Fibroblast of skin of left quadriceps (primary cell): Measurements from ENCODE around the gene SVIL.
"Not testable (repeated sequence)": the region's sequence is repeated elsewhere in the genome, so short reads cannot be mapped to it uniquely, and the experiment has no call there.

ENCODE experiments used
- DNase-seq, 2 experiments: peaks; one replicate each; pipeline ENCODE4 v3.0.0-alpha.2; 2013; ENCODE audit warnings: low read depth in 2 of 2

The SVIL gene

DNA sequence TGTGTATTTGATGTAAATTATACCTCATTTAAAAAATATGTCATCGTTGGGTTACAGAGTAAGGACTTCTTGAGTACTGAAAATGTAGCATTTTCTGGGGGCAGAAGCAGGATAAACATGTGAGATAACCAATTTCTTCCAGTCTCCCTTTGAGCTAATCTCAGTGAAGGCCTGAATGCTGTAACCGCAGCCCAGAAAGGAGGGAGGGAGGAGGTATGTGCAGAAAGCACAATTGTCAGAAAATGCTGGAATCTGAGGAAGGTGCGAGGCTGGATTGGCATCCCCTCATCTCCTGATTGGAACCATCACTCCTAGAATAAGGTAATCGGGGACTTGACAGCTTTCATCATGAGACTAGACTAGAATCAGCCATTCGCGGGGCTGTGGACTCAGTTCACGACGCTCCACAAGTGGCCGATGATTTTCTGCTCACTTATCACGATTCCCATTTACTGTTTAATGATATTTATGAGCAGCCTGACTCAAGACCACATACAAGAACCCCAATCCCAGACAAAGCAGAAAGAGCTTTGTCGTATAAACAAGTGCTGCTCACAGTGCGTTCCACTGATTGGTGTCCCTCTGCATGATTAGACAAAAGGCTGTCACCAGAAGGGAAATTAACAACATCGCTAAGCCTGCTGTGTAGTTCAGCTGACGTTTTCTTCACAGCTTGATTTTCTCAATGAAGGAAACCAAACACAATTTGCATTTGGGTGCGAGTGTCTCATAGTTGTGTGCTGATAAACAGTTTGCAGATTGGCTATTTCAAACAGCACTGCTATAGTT lies 93.2 kb downstream of the SVIL start:
- DNase-seq: no peak

DNA sequence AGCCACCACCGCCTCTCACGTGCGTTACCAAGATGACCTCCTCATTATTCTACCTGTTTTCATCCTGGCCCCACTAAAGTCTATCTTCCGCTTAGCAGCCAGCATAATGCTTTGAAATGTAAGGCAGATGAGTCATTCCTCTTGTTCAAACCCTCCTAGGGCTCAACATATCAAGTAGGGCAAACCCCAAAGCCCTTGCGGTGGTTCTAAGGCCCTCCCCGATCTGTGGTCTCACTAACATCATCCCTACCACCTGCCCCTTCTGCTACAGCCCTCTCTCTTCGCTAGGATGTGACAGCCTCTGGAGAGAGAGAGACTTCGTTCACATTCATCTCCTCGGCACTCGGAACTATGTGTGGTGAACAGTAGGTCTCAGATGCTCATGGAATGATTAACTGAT lies 94.8 kb downstream of the SVIL start:
- DNase-seq: no peak

GRCh38 chr10:29539412-29539811 lies 95.4 kb downstream of the SVIL start:
- no peak for DNase-seq

DNA sequence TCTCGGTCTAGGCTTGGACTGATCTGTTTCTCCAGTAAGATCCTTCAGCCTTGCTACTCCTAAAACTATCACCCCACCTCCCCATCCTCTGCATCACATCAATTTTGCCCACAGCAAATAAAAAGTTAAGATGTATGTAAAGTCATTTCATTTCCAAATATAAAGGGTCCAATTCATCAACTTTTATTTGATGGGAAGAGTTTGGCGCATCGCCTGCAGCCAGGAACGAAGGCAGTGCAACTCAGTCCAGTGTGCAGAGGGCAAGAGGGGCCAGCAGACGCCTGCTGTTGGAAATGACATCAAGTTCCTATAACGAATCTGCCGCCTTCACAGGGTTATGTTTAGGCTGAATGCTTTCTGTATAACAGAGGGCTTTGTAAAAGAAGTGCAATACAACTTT lies 97.0 kb downstream of the SVIL start:
- DNase-seq: no peak

- DNase-seq: not testable (repeated sequence)
These were observed 98.1 kb downstream of the SVIL start for GRCh38 chr10:29536691-29537090.

GRCh38 chr10:29535778-29536453 lies 98.9 kb downstream of the SVIL start:
- no peak for DNase-seq

GRCh38 chr10:29535012-29535777 lies 99.6 kb downstream of the SVIL start:
- DNase-seq: peak; percentile 59 to 62

GRCh38 chr10:29534590-29534989 lies 100.2 kb downstream of the SVIL start:
- no peak for DNase-seq

DNA sequence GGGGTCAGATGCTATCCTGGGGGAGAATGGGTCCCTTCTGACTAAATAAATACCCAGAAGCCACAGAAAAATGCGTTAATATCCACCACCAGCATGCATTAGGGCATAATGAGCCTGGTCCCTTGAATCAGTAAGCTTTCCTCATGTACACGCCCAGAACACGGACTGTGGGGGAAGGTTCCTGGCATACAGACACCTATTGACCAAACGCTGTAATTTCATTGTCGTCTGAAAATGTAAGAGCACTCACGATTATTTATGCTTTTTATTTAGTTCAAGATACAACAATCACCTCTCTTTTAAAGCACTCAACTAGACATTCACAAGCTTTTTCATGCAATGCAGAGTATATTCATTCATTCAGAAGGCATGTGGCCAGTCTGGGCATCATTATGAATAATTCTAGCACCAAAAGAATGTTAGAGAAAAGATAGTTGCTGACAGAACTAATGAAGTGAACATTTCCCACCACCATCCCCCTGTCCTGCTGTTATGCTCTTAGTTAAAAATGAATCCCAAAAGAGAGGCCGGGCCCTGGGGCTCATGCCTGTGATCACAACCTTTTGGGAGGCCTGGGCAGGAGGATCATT lies 101.0 kb downstream of the SVIL start:
- no peak for DNase-seq

DNA sequence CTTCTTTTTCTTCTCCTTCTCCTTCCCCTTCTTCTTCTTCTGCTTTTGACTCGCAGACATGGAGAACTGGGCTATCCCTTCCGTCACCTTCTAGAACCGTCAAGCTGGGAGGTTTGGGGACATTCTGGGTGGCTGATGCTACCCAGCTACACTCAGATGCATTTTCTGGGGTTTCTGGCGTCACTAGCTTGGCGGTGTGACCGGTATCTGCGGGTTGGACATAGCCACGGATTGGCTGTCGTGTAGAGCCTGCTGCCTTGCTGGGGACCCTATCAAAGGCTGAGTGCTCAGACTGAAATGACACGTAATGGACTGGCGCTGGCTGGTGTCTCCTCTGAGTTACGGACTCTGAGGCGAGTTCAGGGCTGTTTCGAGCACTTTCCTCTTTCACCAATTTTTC lies 101.7 kb downstream of the SVIL start:
- DNase-seq: no peak

DNA sequence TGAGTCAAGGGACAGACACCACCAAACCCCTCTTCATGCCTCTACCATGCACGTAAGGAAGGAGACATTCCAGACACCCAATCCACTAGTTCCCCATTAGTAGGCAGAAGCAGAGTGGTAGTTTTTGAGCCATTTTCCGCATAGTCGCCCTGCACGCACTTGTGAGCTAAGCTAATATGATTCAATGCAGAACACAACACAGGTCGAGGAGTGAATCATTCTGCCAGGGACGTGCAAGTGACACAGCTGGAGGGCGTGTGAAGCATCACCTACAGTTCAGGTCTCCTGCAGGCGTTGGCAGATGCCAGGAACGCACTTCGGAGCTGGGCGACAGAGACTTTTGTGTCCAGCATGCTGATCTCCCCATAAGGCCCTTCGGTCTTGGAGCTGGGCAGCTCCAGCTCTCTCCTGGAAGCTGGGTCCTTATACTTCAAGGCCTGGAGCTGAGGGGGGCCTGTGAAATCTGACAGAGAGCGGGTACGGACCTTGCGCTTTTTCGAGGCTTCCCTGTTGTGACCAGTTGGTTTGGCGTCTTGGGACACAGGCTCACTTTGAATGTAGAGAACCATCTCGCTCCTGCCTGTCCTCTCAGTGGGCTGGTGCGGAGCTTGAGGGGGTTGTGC lies 102.4 kb downstream of the SVIL start:
- no peak for DNase-seq

GRCh38 chr10:29530112-29530976 lies 104.4 kb downstream of the SVIL start:
- no peak for DNase-seq

GRCh38 chr10:29529146-29529545 lies 105.6 kb downstream of the SVIL start:
- no peak for DNase-seq

DNA sequence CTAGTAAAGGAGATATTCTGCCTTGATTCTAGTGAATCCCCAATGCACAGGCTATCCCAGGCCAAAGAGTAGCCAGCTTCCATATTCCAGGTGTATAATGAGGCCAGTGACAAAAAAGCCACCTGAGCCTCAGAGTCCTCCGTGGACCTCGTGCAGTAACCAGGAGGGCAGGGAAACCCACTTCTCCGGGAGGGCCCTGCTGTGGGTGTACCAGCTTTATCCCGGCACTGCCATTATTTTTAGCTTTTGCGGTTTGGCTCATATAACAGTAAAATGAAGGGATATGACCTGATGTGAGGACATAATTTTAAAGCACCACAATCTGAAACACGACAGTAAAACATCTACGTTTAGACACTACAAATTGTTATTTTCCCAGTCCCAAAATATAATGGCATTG lies 109.0 kb downstream of the SVIL start:
- DNase-seq: no peak

DNA sequence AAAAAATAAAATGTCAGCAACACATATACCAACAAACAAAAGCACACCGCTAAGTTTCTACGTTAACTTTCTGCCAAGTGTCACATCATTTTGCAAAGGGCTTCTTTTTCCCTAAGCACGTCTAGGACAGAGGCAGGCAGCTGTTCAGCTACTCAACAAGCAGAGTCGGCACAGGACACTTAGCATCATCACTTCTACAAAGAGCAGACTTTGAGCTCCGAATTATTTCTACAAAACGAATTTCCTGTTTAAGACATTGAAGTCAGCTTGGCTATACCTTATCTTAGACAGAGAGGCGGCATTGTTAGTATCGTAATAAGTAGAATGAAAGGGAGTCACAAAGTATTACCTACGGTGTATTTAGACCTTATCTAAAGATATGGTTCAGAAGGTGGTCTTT lies 110.1 kb downstream of the SVIL start:
- no peak for DNase-seq

GRCh38 chr10:29524294-29524693 lies 110.5 kb downstream of the SVIL start:
- DNase-seq: no peak

GRCh38 chr10:29522918-29523317 lies 111.9 kb downstream of the SVIL start:
- DNase-seq: no peak

- DNase-seq: no peak
These were observed 112.5 kb downstream of the SVIL start for GRCh38 chr10:29522061-29522855.

DNA sequence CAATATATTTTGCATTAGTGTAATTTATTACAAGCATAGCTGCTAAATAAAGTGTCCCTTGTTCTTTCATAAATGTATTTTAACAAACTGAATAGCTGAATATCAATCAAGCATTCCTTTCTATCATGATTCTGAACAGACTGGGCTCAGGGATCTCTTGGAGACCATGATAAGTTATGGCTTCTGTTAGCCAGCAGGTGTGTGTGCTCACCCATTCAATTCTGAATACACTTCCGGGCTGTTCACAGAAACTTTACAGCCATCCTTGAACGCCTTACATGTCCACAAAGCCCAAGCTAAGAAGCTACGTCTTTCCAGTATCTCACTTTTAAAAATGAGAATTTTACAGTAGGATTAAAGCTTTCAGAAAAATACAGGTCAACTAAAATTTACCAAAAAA lies 115.1 kb downstream of the SVIL start:
- no peak for DNase-seq

GRCh38 chr10:29517352-29517923 lies 117.3 kb downstream of the SVIL start:
- DNase-seq: no peak
